Astrocyte of the cerebellum (primary cell): ENCODE measurements around the gene SCYGR5.

Experiments
- DNase-seq: peaks from one replicate; pipeline ENCODE4 v3.0.0-alpha.2; 2011; ENCODE audit warnings: low read depth
- H3K4me3 ChIP-seq: 2 replicates; pipeline ENCODE4 v1.5.1; 2011; ENCODE audit warnings: mild to moderate bottlenecking, low read depth, low read length, moderate library complexity
- in situ Hi-C: cut with HindIII; loops from 2 replicates; pipeline ENCODE4 v1.10.0; 2017; ENCODE audit warnings: low sequenced_read_pairs
- TF ChIP-seq, protein P1 (sequence below): IDR thresholded peaks from 2 replicates; pipeline ENCODE4 v1.5.1; 2012; ENCODE audit warnings: low read length, low read depth, moderate library complexity, mild to moderate bottlenecking; ENCODE audit errors: missing control alignments

Gene SCYGR5

GRCh38 chr2:227716501-227716900, 49.9 kb downstream of the SCYGR5 start:
- TF ChIP-seq, protein P1, sequence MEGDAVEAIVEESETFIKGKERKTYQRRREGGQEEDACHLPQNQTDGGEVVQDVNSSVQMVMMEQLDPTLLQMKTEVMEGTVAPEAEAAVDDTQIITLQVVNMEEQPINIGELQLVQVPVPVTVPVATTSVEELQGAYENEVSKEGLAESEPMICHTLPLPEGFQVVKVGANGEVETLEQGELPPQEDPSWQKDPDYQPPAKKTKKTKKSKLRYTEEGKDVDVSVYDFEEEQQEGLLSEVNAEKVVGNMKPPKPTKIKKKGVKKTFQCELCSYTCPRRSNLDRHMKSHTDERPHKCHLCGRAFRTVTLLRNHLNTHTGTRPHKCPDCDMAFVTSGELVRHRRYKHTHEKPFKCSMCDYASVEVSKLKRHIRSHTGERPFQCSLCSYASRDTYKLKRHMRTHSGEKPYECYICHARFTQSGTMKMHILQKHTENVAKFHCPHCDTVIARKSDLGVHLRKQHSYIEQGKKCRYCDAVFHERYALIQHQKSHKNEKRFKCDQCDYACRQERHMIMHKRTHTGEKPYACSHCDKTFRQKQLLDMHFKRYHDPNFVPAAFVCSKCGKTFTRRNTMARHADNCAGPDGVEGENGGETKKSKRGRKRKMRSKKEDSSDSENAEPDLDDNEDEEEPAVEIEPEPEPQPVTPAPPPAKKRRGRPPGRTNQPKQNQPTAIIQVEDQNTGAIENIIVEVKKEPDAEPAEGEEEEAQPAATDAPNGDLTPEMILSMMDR: no peak
- H3K4me3 ChIP-seq: no peak overlapping the region
- in situ Hi-C loops: no loop called here
- no peak for DNase-seq
